ENCODE data around the gene PPP5C. TPM values are rescaled to one million over a fixed set of nuclear protein-coding genes. Genes with fewer than 3 reads are reported as not detected.

Gene PPP5C, protein sequence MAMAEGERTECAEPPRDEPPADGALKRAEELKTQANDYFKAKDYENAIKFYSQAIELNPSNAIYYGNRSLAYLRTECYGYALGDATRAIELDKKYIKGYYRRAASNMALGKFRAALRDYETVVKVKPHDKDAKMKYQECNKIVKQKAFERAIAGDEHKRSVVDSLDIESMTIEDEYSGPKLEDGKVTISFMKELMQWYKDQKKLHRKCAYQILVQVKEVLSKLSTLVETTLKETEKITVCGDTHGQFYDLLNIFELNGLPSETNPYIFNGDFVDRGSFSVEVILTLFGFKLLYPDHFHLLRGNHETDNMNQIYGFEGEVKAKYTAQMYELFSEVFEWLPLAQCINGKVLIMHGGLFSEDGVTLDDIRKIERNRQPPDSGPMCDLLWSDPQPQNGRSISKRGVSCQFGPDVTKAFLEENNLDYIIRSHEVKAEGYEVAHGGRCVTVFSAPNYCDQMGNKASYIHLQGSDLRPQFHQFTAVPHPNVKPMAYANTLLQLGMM
- total RNA-seq (100 to 1,000 TPM; 124 TPM), polyA plus RNA-seq (38.7 TPM)

DNA sequence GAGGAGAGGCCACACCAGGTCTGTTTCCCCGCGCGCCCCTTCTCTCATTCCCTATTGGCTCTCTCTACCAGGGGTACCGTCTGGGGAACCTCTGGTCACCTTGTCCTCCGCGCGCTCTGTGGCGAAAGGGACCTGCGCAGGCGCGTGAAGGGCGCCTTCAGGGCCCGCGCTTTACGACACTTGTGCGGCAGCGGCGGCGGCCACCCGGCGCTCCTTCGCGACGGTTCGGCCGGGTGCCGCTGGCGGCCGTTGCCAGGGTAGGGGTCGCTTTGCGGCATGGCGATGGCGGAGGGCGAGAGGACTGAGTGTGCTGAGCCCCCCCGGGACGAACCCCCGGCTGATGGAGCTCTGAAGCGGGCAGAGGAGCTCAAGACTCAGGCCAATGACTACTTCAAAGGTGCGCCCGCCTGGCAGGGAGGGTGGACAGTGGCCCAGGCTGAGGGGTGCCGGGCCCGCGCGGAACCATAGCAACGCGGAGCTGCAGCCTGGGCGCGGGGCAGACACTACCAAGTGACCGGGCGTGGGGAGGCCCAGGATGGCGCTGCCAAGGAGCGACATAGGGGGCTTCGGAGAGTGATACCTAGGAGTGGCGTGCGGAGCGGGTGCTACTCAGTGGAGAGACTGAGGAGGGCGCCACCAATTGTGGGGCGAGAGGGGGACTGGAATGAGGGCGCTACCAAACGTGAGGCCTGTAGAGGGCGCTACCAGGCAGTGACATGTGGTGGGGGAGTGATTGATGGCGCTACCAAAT, at the start of gene PPP5C:
Gene PPP5C, plus strand, starts transcription at position 267 of the 751 bp plus-strand sequence. Its CDS starts 10 bp downstream, at position 277.
- H3K27me3 Mint-ChIP-seq = peaks cover 3 to 8% of the 10 kb centered on the region in 2 donors
- peak within 1 kb of the TSS; percentile 76 to 98 (median 90) for H3K27ac Mint-ChIP-seq
- peak within 1 kb of the TSS; percentile 82 for H3K27ac ChIP-seq (ENCODE audit: low read depth, low read length)
- no peaks in the 10 kb centered on the region for H3K9me3 ChIP-seq (ENCODE audit: low read length)
- H3K4me3 Mint-ChIP-seq = peak within 1 kb of the TSS; percentile 90 to 97 (median 94)
- peak; percentile 76 to 84 (median 79) for DNase-seq
- CTCF ChIA-PET = interaction anchor here (0.6 to 1.7 kb wide), 4 partner anchors 11 to 49 kb away, joined by 3 to 5 read pairs (median 4); no protein-coding TSS in a partner anchor
- H3K36me3 ChIP-seq (ENCODE audit: insufficient read depth, low read length) = no peaks in the 10 kb centered on the region
- H3K4me3 ChIP-seq (ENCODE audit: low read length) = peak within 1 kb of the TSS; percentile 98
- H3K9me3 Mint-ChIP-seq = no peaks in the 10 kb centered on the region
- H3K36me3 Mint-ChIP-seq = peaks cover 0 to 10% (median 0%) of the 10 kb centered on the region in 3 donors
- H3K4me1 ChIP-seq (ENCODE audit: insufficient read depth, low read length) = peaks cover 50% of the 10 kb centered on the region
- no peaks in the 10 kb centered on the region for H3K27me3 ChIP-seq (ENCODE audit: insufficient read depth, low read length, poor library complexity, severe bottlenecking)
- POLR2A ChIA-PET = interaction anchor here (0.6 to 1.0 kb wide), 4 partner anchors 59 to 851 kb away, joined by 3 to 5 read pairs (median 4); partner anchors contain the start of gene RTN2
- peaks cover 52 to 65% (median 55%) of the 10 kb centered on the region in 3 donors for H3K4me1 Mint-ChIP-seq

- H3K9me3 ChIP-seq (ENCODE audit: low read length) = no peaks in the 10 kb centered on the region
- H3K27me3 Mint-ChIP-seq = peaks cover 28 to 37% of the 10 kb centered on the region in 2 donors
- POLR2A ChIA-PET = no interaction called here
- H3K4me3 ChIP-seq (ENCODE audit: low read length) = no peak overlapping the region
- H3K36me3 Mint-ChIP-seq = peaks cover 0 to 5% (median 0%) of the 10 kb centered on the region in 3 donors
- no peaks in the 10 kb centered on the region for H3K4me1 ChIP-seq (ENCODE audit: insufficient read depth, low read length)
- peaks cover 24% of the 10 kb centered on the region for H3K27me3 ChIP-seq (ENCODE audit: insufficient read depth, low read length, poor library complexity, severe bottlenecking)
- H3K27ac ChIP-seq (ENCODE audit: low read depth, low read length) = no peak overlapping the region
- DNase-seq = no peak
- no peaks in the 10 kb centered on the region for H3K4me1 Mint-ChIP-seq
- H3K4me3 Mint-ChIP-seq = no peak overlapping the region
- H3K9me3 Mint-ChIP-seq = peaks cover 0 to 2% (median 0%) of the 10 kb centered on the region in 5 donors
- no peaks in the 10 kb centered on the region for H3K36me3 ChIP-seq (ENCODE audit: insufficient read depth, low read length)
- no peak overlapping the region for H3K27ac Mint-ChIP-seq
- CTCF ChIA-PET = interaction anchor here (0.6 to 1.0 kb wide), 2 partner anchors 8 to 247 kb away, joined by 3 read pairs; no protein-coding TSS in a partner anchor
Measured at GRCh38 chr19:46297700-46298478, 49.0 kb upstream of the PPP5C start.

DNA sequence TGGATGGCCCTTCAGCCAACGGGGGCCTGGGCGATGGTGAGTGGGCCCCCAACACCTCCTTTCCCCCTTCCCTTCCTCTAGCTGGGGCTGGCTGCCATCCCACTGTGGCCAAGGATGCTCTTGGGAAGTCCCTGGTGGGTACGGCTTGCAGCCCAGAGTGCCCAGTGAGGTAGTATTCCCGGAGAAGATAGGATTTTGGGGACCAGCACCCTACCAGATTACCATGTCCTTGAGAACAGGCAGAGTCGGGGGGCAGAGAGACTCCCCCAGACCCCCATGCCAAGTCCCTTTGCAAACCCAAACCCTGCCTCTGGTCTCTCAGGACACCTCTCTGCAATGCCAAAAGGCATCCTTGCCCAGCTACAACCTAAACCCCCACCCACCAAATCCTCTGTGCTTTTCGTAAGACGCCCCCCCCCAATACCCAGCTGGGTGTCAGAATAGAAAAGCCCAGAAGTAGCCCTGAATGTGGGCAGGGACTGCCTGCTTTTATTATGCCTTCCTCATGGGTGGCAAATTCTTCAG, 48.3 kb upstream of the PPP5C start:
- DNase-seq = no peak
- Histone ChIP-seq H3K36me3 (ENCODE audit: insufficient read depth, low read length) (no peaks in the 10 kb centered on the region), H3K27ac (ENCODE audit: low read depth, low read length) (no peak overlapping the region), H3K4me1 (ENCODE audit: insufficient read depth, low read length) (no peaks in the 10 kb centered on the region), H3K27me3 (ENCODE audit: insufficient read depth, low read length, poor library complexity, severe bottlenecking) (peaks cover 24% of the 10 kb centered on the region), H3K4me3 (ENCODE audit: low read length) (no peak overlapping the region), H3K9me3 (ENCODE audit: low read length) (no peaks in the 10 kb centered on the region)
- Mint-ChIP-seq H3K4me1 (no peaks in the 10 kb centered on the region), H3K36me3 (peaks cover 0 to 5% (median 0%) of the 10 kb centered on the region in 3 donors), H3K27me3 (peaks cover 28 to 37% of the 10 kb centered on the region in 2 donors), H3K4me3 (no peak overlapping the region), H3K27ac (no peak overlapping the region), H3K9me3 (peaks cover 0 to 2% (median 0%) of the 10 kb centered on the region in 5 donors)
- CTCF ChIA-PET = interaction anchor here (0.6 kb wide), 1 partner anchor 246 kb away, joined by 3 read pairs; no protein-coding TSS in a partner anchor
- POLR2A ChIA-PET = no interaction called here

DNA sequence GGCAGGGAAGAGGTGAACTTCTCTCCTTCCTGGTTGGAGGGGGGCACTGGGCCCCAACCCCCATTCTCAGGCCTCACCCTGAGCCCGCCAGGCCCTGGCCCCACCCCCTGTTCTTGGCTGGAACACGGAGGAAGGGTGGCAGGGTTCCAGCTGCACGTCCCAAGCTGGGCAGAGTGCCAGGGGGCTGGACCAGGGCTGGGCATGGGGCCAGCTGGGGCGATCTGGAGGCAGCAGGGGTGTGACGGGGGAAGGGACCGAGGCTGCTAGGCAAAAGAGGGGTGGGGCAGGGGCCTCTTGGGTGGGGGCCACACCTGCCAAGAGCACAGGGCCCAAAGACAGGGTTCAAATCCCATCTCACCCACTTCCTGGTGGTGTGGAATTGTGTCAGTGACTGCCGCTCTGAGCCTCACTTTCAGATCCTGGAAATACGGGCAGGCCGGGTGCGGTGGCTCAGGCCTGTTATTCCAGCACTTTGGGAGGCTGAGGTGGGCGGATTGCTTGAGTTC, 47.8 kb upstream of the PPP5C start:
- Histone ChIP-seq H3K27ac (ENCODE audit: low read depth, low read length) (no peak overlapping the region), H3K4me1 (ENCODE audit: insufficient read depth, low read length) (no peaks in the 10 kb centered on the region), H3K9me3 (ENCODE audit: low read length) (no peaks in the 10 kb centered on the region), H3K4me3 (ENCODE audit: low read length) (no peak overlapping the region), H3K36me3 (ENCODE audit: insufficient read depth, low read length) (no peaks in the 10 kb centered on the region), H3K27me3 (ENCODE audit: insufficient read depth, low read length, poor library complexity, severe bottlenecking) (peaks cover 24% of the 10 kb centered on the region)
- Mint-ChIP-seq H3K27me3 (peaks cover 28 to 37% of the 10 kb centered on the region in 2 donors), H3K27ac (no peak overlapping the region), H3K9me3 (peaks cover 0 to 2% (median 0%) of the 10 kb centered on the region in 5 donors), H3K36me3 (peaks cover 0 to 5% (median 0%) of the 10 kb centered on the region in 3 donors), H3K4me3 (no peak overlapping the region), H3K4me1 (no peaks in the 10 kb centered on the region)
- DNase-seq = no peak
- POLR2A ChIA-PET = no interaction called here
- CTCF ChIA-PET = no interaction called here

- DNase-seq = no peak
- H3K27me3 Mint-ChIP-seq = peaks cover 25 to 30% of the 10 kb centered on the region in 2 donors
- H3K27ac ChIP-seq (ENCODE audit: low read depth, low read length) = no peak overlapping the region
- peaks cover 0 to 2% (median 0%) of the 10 kb centered on the region in 5 donors for H3K9me3 Mint-ChIP-seq
- H3K9me3 ChIP-seq (ENCODE audit: low read length) = no peaks in the 10 kb centered on the region
- no peak overlapping the region for H3K27ac Mint-ChIP-seq
- H3K4me3 ChIP-seq (ENCODE audit: low read length) = no peak overlapping the region
- H3K4me3 Mint-ChIP-seq = no peak overlapping the region
- H3K27me3 ChIP-seq (ENCODE audit: insufficient read depth, low read length, poor library complexity, severe bottlenecking) = peaks cover 24% of the 10 kb centered on the region
- no peaks in the 10 kb centered on the region for H3K36me3 ChIP-seq (ENCODE audit: insufficient read depth, low read length)
- H3K4me1 ChIP-seq (ENCODE audit: insufficient read depth, low read length) = no peaks in the 10 kb centered on the region
- no peaks in the 10 kb centered on the region for H3K4me1 Mint-ChIP-seq
- peaks cover 0 to 4% (median 0%) of the 10 kb centered on the region in 3 donors for H3K36me3 Mint-ChIP-seq
- POLR2A ChIA-PET = no interaction called here
- CTCF ChIA-PET = interaction anchor here (0.7 to 1.1 kb wide), 2 partner anchors 17 to 54 kb away, joined by 3 read pairs; no protein-coding TSS in a partner anchor
Measured at GRCh38 chr19:46299695-46300094, 47.2 kb upstream of the PPP5C start.

- H3K27ac Mint-ChIP-seq = no peak overlapping the region
- H3K4me3 Mint-ChIP-seq = no peak overlapping the region
Measured at GRCh38 chr19:46303322-46303690, 43.6 kb upstream of the PPP5C start.

More at GRCh38 chr19:46303322-46303690, 43.6 kb upstream of the PPP5C start:
- no peaks in the 10 kb centered on the region for H3K9me3 ChIP-seq (ENCODE audit: low read length)
- no peak overlapping the region for H3K4me3 ChIP-seq (ENCODE audit: low read length)
- Mint-ChIP-seq H3K4me1 (no peaks in the 10 kb centered on the region), H3K36me3 (peaks cover 0 to 13% (median 0%) of the 10 kb centered on the region in 3 donors), H3K27me3 (peaks cover 4 to 7% of the 10 kb centered on the region in 2 donors), H3K9me3 (peaks cover 0 to 10% (median 7%) of the 10 kb centered on the region in 5 donors)
- no peak overlapping the region for H3K27ac ChIP-seq (ENCODE audit: low read depth, low read length)
- H3K4me1 ChIP-seq (ENCODE audit: insufficient read depth, low read length) = no peaks in the 10 kb centered on the region
- POLR2A ChIA-PET = no interaction called here
- no peak for DNase-seq
- H3K36me3 ChIP-seq (ENCODE audit: insufficient read depth, low read length) = no peaks in the 10 kb centered on the region
- peaks cover 3% of the 10 kb centered on the region for H3K27me3 ChIP-seq (ENCODE audit: insufficient read depth, low read length, poor library complexity, severe bottlenecking)
- CTCF ChIA-PET = no interaction called here

All from CD8-positive, alpha-beta memory T cell (primary cell).